HG02840 (cell line): ENCODE results near the gene PPP1R17.
A peak's percentile ranks its signal among the peaks of the same experiment; 100 is the strongest.

ENCODE experiments used
- ATAC-seq: cut with Tn5 transposase; IDR thresholded peaks from one replicate; pipeline ENCODE4 v1.9.1; 2021; ENCODE audit warnings: mild to moderate bottlenecking, moderate library complexity, moderate number of reproducible peaks; ENCODE audit not compliant: unreplicated experiment, low FRiP score

PPP1R17 gene

DNA sequence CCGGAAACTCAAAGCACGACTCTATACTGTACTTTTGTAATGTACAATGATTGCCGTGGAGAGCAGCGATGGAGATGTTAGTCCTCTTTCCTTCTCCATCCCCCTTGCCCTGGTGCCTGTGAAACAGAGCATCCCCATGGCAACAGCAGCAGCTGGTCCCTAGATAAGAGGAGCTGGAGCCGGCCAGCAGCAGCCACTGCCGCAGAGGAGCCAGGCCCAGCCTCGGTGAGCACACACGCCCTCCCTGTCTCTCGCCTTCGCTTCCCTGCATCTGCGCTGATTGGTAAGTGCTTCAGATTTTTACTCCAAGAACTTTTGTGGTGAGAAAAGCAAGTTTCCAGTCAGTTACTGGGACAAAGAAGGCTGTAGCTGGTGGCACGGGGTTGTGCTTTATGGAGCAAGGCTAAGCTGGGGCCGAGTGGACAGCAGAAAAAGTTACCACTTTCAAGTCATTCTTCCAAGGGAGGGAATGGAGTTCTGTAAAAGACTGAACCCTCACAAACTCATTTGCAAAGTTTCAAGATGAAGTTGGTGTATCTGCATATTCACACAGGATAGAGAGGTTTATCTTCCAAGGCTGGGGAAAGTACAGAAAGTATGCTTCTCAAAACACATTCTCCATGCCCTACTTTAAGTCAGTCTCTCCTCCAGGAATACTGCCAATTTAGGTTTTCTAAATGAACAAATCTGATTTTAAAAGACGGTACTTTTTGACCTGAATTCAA lies at the start of gene PPP1R17:
PPP1R17 (plus strand) TSS at position 192 of the 725 bp plus-strand sequence. CDS start 5,227 bp downstream, outside the sequence.
- no peak for ATAC-seq

DNA sequence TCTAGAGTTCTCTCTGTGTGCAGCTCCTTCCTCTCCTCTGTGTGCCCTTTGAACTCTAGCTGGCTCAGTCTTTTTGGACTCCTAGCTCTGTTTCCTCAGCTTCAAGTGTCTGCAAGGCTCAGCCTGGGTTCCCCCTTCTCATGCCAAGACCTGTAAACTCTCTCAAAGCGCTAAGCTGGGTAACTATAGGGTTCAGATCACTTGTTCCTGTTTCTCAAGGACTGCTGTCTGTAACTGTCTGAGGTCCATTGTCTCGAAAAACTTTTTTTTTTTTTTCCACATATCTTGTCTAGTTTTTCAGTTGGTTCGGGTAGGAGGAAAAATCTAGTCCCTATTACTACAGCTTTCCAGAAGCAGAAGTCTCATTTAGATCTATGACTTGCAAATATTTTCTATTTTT lies 46.6 kb upstream of the PPP1R17 start:
- no peak for ATAC-seq

DNA sequence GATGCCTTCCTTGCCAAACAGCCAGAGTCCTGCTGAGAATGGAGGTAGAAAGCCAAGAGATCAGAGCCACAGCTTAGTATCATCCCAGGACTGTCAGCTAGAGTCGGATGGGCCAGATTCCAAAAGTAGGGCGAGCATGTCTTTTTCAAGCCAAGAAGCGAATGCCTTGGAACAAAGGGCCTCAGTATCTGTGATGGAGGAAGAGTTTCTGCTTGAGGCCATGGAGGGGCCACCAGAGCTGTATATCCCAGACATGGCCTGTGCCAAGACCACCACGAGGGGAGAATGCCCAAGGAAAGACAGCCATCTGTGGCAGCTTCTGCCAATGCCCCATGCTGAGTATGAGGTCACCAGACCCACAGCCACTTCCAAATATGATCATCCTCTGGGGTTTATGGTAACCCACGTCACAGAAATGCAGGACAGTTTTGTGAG lies 44.3 kb upstream of the PPP1R17 start:
- no peak for ATAC-seq

DNA sequence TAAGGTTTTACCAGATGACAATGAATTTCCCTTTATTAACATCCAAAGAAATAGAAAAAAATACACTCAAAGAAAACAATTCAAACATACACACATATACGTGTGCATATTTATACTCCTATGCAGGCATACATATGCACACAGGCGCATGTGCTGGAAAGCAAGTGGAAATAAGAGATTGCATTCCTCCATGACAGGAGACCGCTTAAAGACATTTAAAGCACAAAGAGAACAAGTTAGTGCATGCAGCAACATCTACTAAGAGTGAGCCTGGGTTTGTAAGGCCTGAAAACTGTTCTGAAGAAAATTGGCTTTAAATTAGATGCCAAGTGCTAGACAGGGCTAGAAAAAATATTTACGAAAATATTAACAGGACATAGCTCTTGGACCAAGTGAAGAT lies 40.1 kb upstream of the PPP1R17 start:
- no peak for ATAC-seq

DNA sequence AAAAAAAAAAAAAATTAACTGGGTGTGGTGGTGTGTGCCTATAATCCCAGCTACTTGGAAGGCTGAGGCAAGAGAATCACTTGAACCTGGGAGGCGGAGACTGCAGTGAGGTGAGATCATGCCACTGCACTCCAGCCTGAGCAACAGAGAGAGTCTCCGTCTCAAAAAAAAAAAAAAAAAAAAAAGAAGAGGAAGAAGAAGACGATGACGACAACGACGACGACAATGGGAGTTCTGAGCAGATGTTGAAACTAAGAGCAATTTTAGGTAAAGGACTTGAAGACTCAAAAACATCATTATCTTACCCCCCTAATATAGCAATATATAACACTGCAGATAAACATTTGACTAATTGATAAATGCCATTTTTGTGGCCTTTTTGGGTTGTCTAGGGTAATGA lies 39.5 kb upstream of the PPP1R17 start:
- ATAC-seq, result no peak

DNA sequence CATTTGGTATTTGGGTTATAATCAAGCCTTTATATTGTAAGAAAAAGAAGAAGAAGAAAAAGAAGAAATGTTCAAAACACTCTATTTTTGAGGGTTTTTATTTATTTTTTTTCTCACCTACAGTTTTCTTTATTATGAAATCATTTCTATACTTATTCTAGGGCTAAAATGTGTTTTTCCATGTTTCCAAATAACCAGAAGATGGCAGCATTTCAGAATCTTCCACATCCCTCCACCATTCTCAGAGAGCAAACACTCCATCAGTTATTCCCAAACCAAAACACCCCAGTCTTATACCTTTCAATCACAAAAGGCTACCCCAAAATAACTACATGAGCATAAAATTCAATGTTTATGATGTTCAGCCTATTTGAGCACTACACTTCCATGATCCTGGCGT lies 38.7 kb upstream of the PPP1R17 start:
- no peak for ATAC-seq

DNA sequence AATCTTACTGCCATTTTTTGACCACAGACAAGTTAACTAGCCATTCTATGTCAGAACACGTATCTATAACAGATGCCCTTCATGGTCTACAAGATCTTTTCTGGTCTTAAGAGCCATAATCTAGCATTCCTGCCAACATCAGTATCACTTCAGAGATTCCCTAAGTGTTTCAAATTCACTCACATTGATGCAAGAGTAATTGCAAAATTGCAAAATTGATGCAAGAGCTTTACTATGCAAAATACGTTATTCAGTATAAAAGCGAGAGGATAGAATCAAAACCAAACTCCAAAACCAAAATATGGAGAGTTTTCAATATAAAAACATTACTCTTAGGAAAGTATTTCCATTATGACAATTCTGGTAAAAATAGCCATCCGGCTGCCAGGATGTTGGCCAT lies 38.1 kb upstream of the PPP1R17 start:
- ATAC-seq, result no peak

DNA sequence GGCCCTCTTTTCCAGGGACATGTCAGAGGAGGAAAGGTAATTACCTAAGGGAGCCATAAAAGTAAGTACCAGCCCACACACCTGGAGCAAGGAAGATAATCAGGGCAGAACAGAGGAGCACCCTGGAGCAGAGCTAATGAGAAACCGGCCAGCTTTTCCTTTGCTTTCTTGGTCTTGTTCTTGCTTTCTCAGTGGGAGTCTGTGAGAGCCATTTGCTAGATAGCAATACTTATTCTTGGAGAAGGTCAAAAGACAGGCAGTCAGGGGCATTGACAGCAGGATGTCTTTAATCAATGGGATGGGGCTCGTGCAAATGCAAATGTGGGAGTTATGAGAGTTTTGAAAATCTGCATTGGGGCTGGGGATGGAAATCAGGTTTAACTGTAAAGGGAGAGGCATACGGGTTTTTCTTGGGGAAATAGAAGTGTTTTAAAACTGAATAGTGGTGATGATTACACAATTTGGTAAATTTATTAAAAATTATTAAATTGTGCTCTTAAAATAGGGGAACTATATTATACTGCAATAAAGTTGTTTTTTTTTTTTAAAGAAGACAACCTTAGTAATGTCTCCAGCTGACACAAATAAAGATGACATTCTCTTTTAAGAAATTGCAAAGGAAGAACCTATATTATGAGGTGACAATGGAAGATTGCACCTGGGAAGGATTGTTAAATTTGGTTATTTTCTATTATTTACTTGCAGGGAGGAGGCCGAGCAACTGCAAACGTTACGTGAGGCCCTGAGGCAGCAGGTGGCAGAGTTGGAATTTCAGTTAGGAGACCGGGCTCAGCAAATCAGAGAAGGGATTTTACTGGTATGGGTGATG lies 35.6 kb upstream of the PPP1R17 start:
- no peak for ATAC-seq

DNA sequence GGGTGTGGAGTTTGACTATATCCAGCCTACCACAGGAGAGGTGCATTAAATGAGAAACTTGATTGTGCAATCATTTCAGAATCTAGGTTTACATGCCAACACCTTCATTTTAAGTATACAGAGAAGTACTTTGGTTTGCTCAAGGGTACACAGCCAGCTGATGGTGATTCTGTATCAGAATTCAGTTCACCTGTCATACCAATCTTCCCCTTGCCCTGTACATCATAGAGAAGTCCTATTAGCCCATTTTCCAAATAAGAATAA lies 35.0 kb upstream of the PPP1R17 start:
- no peak for ATAC-seq

DNA sequence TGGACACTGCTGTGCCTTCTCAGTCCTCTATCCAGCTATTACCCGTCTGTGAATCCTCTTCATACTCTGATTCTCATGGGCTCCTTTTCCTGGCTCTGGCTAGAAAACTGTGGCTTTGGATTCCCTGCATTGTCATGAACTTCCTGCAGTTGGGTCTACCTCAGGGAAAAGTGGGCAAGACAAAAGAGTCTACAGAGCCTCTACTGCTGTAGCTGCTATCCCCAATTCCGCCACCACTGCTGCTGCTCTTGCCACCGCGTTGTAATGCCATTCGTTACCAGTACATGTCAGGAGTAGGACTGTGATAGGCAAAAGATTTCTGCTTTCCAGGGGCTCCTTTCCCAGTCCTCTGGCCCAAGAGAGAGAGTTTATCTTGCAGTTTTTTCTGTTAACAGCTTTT lies 23.9 kb upstream of the PPP1R17 start:
- ATAC-seq, result no peak

DNA sequence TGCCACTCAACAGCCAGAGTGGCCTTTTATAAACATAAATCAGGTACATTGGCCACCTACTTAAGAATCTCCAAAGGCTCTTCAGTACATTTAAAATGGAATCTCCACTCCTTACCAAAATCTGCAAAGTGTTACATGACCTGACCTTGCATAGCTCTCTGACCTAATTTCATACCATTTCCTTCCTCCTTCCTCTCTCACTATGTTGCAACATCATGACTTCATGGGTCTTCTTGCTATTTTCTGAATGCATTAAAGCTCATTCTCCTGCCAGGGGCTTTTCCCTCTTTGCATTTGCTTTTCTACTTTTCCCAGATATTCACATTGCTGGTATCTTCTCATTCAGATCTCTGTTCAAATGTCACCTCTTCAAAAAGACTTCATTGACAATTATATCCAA lies 22.1 kb upstream of the PPP1R17 start:
- ATAC-seq, result no peak

DNA sequence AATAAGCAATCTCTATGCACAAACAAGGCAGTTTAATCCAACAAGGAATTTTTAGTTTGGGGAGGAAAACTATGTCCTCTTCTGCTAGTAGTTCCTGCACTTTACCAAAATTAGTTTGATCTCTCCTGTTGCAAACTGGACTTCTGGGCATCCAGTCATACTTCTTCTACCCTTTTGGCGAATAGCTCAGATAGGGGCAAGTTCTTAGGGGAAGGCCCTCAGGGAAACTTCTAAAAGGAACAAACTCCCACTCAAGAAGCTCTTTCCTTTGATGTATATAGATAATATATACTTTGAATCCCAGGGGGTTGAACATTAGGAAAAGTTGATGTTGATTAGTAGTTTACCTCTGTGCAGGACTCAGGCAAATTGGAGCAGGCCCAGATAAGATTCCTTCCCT lies 21.5 kb upstream of the PPP1R17 start:
- no peak for ATAC-seq

DNA sequence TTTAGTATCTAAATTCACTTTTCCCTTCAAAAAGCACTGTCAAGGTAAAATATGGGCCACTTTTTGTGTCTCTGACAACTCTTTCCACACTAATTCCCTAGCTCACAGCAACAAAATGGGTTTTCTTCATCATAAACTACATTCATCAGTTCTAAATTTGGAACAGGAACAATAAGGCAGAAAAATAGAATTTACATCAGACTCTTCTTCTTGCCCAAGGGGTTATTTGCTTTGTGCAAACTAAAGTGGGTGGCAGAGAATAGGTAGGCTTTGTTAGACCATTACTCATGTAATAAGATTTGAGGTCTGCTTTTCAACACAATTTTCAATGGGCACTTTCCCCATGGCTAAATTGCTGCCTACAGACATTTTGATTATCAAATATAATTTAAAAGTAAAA lies 17.6 kb upstream of the PPP1R17 start:
- no peak for ATAC-seq

DNA sequence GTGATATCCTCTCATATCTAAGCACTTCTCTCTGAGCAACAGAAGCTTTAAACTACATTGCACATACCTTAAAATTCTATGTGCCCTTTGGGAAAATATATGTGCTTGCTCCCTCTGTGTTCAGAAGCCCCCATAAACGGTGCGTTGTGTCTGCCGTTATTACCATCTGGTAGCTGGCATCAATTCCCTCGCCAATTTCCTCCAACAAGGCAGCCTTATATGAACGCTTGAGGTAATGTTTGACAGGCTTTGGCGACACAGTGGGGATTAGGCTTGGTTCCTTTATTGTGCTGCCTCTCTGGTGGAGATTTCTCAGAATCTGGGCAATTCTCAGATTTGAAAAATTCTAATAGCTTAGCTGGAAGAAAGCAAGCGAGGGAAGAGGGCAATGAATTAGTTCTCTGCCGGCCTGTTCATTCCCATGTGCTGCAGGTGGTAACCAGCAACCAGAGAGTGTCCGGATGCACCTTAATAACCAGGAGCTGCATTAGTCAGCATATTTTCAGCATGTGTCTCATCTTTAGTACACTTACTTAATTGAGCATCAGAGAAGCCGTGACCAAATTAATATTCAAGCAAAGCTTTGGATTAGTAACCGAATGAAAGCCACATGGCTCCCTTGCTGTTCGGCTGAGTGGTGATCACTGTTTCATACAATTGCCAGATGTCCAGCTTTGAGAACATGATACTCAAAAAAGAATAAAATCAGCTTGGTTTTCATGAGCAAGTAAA lies 7.3 kb upstream of the PPP1R17 start:
- no peak for ATAC-seq

DNA sequence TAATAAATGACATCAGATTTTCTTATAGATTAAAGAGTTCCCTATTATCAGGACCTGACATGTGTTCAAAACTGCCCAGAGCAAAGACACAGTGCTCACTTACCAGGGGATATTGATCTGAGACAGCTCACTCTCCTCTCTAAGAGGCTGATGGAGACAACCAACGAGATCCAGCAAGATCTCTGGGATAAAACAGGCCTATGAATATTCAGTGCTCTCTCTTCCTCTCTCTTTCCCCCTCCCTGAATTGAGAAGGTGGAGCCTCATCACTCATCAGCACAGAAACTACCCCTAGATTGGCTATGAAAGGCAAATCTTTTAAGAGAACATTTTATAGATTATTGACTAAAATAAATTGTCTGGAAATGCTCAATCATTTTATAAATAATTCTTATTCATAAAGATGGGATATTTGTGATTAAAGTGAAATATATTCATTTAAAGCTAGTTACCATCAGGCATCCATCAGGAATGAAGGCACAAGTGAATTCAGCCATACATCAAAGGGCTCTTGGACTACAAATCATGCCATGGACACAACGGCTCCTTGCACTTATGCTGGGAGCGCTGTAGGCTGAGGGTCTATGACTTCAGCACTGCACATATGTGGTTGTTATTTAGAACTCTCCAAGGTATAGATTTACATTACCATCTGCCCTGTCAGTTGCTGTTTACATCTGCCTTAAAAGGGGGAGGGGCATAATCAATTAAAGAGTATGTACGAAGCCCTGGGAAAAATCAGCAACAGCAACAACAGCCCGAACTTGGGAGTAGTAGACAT lies 3.4 kb upstream of the PPP1R17 start:
- ATAC-seq, result no peak

DNA sequence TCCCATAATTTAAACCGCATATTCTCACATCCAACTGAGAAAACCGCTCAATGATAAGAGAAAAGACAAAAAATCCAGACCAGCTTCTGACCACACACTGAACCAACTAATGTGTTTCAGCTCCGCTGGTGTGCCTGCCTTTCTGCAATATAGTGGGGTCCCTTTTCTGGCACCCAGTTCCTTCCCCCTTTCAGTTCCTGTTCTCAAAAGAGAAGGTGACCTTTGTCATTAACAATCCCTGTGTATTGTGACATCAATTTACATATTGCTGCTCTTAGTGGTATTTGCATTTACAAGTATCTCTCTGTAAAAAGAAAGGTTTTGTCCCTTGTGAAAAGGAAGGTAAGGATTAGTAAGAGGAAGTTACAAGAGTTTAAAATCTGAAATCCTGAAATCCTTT lies 1.4 kb downstream of the PPP1R17 start:
- peak; percentile 57 for ATAC-seq

DNA sequence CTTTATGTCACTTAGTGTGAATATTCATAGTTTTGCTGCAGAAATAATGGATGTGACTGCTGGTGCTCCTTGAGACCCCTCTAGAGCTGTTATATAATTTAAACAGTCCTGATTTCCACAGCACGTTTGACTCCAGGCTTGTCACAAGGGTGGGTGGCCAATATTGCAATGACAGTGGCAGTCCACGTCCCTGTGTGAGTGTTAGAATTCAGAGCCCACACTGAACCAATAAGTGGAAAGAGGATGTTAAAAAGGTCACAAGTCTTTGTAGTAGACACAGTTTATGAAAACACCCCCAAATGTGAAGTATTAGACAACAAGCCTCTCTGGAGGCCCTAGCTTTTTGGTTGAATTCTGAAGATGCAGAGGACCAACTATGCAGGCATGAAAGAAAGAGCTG lies 2.0 kb downstream of the PPP1R17 start:
- ATAC-seq, result no peak

DNA sequence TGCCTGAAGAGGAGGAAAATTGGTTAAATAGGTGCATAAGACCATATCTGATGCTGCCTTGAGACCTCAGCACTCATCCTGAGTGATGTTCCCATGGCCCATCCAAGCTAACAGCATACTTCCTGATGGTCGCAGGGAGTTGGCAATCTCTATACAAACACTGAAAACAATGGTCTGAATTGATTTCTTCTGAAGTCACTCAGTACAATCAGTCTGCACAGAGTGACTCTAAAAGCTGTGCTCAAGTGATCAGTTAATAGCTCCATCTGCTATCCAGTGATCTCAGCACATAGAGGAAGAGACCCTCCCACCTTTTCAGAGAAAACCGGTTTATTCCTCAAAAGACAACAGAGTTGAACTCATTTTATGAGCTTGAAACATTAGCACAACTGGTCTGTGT lies 3.9 kb downstream of the PPP1R17 start:
- no peak for ATAC-seq

DNA sequence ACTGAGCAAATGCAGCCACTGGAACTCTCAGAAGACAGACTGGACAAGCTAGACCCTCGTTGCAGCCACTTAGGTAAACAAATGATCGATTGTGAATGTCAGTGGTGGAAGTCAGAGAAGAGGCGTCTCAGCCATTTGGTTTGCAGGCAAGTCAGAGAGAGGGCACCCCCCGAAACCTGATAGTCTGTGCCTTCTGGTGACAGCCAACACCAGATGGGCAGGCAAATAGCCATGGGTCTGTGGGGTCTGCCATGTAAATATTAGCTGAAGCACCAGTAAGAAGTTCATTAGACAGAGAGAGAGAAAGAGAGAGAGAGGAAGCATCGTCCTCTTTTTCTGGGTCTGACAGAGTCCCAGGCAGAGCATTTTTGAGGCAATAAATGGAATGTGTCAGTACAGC lies 5.4 kb downstream of the PPP1R17 start:
- no peak for ATAC-seq

DNA sequence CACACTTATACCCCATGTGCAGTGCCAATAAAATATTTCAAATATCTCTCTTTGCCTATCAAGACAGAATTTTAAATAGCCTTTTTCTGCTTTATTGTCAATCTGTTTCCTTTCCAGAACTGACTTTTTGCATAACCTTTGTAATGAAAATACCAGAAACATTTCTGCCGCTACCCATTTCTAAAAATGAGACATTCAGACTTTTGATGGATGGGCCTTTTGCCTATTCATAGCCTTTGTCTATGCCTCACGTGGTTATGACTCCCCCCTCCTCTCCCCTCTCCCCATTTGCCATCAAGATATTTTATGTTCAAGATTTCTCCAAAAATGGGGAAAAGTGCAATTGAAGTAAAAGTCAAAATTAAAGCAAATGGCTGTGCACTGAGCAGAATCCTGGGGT lies 5.9 kb downstream of the PPP1R17 start:
- ATAC-seq, result no peak
